ENCODE results near the gene HGFAC.

DNA sequence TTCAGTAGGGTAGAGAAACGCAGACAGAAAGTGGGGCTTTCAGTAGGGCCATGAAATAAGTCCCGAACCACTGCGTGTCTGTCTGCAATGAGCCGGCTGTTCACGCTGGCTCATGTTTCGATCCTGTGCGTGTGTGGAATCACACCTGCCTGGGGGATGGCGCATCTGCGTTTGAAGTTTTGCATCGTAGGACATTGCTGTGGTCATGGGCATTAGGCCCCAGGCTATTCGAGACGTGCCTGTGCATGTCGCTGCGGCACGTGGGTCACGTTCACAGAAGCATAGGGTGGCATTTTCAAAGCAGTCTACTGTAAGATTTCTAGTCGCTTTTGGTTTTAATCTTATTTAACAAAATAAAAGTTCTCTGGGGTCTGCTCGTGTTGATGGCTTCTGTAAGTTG lies 25.5 kb upstream of the HGFAC start:
- TF ChIP-seq, protein P1, sequence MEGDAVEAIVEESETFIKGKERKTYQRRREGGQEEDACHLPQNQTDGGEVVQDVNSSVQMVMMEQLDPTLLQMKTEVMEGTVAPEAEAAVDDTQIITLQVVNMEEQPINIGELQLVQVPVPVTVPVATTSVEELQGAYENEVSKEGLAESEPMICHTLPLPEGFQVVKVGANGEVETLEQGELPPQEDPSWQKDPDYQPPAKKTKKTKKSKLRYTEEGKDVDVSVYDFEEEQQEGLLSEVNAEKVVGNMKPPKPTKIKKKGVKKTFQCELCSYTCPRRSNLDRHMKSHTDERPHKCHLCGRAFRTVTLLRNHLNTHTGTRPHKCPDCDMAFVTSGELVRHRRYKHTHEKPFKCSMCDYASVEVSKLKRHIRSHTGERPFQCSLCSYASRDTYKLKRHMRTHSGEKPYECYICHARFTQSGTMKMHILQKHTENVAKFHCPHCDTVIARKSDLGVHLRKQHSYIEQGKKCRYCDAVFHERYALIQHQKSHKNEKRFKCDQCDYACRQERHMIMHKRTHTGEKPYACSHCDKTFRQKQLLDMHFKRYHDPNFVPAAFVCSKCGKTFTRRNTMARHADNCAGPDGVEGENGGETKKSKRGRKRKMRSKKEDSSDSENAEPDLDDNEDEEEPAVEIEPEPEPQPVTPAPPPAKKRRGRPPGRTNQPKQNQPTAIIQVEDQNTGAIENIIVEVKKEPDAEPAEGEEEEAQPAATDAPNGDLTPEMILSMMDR (IDR thresholded peaks at IDR 0.05), result no peak
- TF ChIP-seq POLR2A (IDR thresholded peaks at IDR 0.05), result no peak

Measured in esophagus squamous epithelium (tissue), 4 donors.